ENCODE measurements around the gene ZC3H18. TPM values are rescaled to one million over a fixed set of nuclear protein-coding genes. Genes with fewer than 3 reads are reported as not detected.

Gene ZC3H18
- total RNA-seq, 1 donor = 17.7 TPM

DNA sequence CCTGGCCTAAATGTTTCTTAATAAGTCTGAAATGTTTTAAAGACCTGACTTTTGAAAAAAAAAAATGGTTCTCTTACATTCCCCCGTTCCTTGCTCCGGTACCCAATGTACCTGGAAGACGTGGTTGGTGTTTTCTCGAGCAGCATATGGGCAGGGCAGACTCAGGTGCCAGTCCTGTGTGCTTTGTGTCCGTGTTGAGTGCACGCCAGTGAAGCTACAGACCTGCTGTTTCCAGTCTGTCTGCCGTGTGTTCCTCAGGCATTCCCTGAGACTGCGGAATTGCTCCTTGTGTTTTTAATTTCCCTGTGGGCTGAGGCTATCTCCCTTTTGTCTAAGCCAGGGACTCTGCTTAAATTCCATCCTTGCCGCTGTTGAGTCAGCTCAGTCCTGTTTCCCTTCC is 56.4 kb downstream of the ZC3H18 start:
- no peak for TF ChIP-seq CTCF (IDR thresholded peaks at IDR 0.05; ENCODE audit: insufficient read depth, low read depth, low read length)
- no peak overlapping the region for H3K4me3 ChIP-seq (ENCODE audit: low read depth, low read length)
- DNase-seq (ENCODE audit: low read depth) = no peak

DNA sequence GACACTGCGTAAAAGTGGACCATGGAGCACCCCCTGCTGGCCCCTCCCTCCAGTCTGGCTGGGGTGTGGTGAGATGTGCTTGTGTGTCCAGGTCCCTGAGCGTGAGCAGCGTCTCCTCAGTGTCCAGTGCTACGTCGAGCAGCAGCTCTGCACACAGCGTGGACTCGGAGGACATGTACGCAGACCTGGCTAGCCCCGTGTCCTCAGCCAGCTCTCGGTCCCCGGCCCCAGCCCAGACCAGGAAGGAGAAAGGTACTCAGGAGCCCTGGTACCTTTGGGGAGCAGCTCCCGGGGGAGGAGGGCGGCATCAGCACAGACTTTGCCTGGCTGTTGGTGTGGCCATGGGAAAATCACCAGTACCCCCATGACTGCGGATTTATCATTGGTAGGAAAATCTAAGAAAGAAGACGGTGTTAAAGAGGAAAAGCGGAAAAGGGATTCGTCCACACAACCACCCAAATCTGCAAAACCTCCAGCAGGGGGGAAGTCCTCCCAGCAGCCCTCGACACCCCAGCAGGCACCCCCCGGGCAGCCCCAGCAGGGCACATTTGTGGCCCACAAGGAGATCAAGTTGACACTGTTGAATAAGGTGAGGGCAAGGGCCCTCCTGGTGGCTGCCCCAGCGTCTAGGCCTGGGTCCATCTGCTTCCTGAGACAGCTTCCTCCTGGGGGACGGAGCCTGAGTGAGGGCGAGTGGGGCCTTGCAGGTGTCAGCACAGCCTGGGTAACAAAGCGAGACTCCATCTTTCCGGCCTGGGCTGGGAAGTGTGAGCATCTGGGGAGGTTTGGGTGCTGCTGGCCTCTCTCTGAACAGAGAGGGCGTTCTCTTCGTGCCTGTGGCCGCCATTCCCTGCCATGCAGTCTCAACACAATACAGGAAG is 57.6 kb downstream of the ZC3H18 start:
- no peak overlapping the region for H3K4me3 ChIP-seq (ENCODE audit: low read depth, low read length)
- TF ChIP-seq CTCF (IDR thresholded peaks at IDR 0.05; ENCODE audit: insufficient read depth, low read depth, low read length) = no peak
- DNase-seq (ENCODE audit: low read depth) = no peak

GRCh38 chr16:88628512-88628974 is 58.3 kb downstream of the ZC3H18 start:
- H3K4me3 ChIP-seq (ENCODE audit: low read depth, low read length) = no peak overlapping the region
- TF ChIP-seq CTCF (IDR thresholded peaks at IDR 0.05; ENCODE audit: insufficient read depth, low read depth, low read length) = peak; percentile 48
- peak; percentile 27 for DNase-seq (ENCODE audit: low read depth)

GRCh38 chr16:88629835-88630234 is 59.6 kb downstream of the ZC3H18 start:
- DNase-seq (ENCODE audit: low read depth) = no peak
- TF ChIP-seq CTCF (IDR thresholded peaks at IDR 0.05; ENCODE audit: insufficient read depth, low read depth, low read length) = no peak
- no peak overlapping the region for H3K4me3 ChIP-seq (ENCODE audit: low read depth, low read length)

DNA sequence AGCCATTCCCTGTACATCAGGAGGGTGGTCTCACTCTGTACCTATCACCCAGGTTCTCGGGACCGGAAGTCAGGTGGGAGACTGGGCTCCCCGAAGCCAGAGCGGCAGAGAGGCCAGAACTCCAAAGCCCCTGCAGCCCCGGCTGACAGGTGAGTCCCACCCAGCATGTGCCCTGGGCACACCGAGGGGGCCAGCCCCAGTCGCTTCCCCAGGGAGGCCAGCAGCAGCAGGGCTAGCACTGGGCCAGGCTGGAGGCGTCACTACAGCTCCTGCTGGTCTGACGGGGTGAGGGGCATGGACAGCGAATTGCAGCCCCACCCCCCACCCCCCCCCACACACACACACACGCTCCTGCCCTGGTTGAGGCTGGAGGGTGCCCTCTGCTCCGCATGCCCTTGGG is 60.2 kb downstream of the ZC3H18 start:
- TF ChIP-seq CTCF (IDR thresholded peaks at IDR 0.05; ENCODE audit: insufficient read depth, low read depth, low read length) = no peak

GRCh38 chr16:88630941-88631340 is 60.7 kb downstream of the ZC3H18 start:
- H3K4me3 ChIP-seq (ENCODE audit: low read depth, low read length) = no peak overlapping the region
- TF ChIP-seq CTCF (IDR thresholded peaks at IDR 0.05; ENCODE audit: insufficient read depth, low read depth, low read length) = no peak
- DNase-seq (ENCODE audit: low read depth) = no peak

More for the DNA sequence above, 60.2 kb downstream of the ZC3H18 start:
- H3K4me3 ChIP-seq (ENCODE audit: low read depth, low read length) = no peak overlapping the region
- no peak for DNase-seq (ENCODE audit: low read depth)
